Measurements from ENCODE around the gene TBC1D1.

DNA sequence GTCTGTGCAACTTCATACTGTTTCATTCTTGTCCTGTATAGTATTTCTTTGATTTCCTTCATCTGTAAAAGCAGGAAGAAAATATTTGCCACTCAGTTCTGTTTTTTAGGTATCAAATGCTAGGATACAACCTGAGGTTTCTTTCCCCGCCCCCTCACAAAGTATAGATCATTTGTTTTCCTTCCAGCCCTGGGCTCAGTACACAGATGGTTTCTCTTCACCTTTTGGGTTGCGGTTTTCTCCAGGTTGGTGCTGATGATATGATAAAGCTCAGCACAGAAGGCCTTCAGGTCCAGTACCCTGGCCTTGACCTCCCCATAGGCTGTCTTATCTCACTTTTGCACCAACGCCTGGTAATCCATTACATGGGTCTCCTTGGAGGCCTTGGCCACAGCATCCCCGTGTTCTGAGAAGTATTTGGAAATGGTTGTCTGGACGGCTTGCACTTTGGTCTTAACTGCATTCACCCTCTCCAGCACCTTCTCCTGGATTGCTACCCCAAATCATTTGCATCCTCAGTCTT lies 104.5 kb downstream of the TBC1D1 start:
- TF ChIP-seq, protein P1, sequence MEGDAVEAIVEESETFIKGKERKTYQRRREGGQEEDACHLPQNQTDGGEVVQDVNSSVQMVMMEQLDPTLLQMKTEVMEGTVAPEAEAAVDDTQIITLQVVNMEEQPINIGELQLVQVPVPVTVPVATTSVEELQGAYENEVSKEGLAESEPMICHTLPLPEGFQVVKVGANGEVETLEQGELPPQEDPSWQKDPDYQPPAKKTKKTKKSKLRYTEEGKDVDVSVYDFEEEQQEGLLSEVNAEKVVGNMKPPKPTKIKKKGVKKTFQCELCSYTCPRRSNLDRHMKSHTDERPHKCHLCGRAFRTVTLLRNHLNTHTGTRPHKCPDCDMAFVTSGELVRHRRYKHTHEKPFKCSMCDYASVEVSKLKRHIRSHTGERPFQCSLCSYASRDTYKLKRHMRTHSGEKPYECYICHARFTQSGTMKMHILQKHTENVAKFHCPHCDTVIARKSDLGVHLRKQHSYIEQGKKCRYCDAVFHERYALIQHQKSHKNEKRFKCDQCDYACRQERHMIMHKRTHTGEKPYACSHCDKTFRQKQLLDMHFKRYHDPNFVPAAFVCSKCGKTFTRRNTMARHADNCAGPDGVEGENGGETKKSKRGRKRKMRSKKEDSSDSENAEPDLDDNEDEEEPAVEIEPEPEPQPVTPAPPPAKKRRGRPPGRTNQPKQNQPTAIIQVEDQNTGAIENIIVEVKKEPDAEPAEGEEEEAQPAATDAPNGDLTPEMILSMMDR (conservative IDR thresholded peaks at IDR 0.05) = no peak
- TF ChIP-seq EZH2 (IDR thresholded peaks at IDR 0.05; ENCODE audit: low read depth) = no peak

All from PC-9 (cell line).